Measurements from ENCODE around the gene PLEKHM3.

- TF ChIP-seq CTCF (IDR thresholded peaks at IDR 0.05) (no peak), REST (IDR thresholded peaks at IDR 0.05; ENCODE audit: insufficient read depth in 1 of 2, low read depth in 2 of 2, low read length in 1 of 2) (no peak), POLR2AphosphoS5 (IDR thresholded peaks at IDR 0.05; ENCODE audit: low read depth, low read length) (no peak), TCF7L2 (IDR thresholded peaks at IDR 0.05; ENCODE audit: low read depth, low read length) (no peak)
Measured at GRCh38 chr2:207887500-207887899, 137.8 kb downstream of the PLEKHM3 start.

All from Panc1 (cell line).